Neural progenitor cell (in vitro differentiated cells): ENCODE measurements around the gene HLTF.
"Not testable (repeated sequence)": the region's sequence is repeated elsewhere in the genome, so short reads cannot be mapped to it uniquely, and the experiment has no call there.

Experiments used
- EZH2 ChIP-seq: fragments of 200-600 bp; sonication (generic); IDR thresholded peaks from 2 replicates; pipeline ENCODE4 v1.6.1; 2017; ENCODE audit warnings: antibody characterized with exemption, mild to moderate bottlenecking, moderate library complexity
- EZH2phosphoT487 ChIP-seq: fragments of 200-600 bp; sonication (generic); IDR thresholded peaks from 2 replicates; pipeline ENCODE4 v1.6.1; 2017; ENCODE audit warnings: antibody characterized with exemption
- TF ChIP-seq, protein P1 (sequence below): fragments of 200-600 bp; sonication (generic); IDR thresholded peaks from 2 replicates; pipeline ENCODE4 v1.5.1; 2017; ENCODE audit warnings: antibody characterized with exemption, mild to moderate bottlenecking

- TF ChIP-seq, protein P1, sequence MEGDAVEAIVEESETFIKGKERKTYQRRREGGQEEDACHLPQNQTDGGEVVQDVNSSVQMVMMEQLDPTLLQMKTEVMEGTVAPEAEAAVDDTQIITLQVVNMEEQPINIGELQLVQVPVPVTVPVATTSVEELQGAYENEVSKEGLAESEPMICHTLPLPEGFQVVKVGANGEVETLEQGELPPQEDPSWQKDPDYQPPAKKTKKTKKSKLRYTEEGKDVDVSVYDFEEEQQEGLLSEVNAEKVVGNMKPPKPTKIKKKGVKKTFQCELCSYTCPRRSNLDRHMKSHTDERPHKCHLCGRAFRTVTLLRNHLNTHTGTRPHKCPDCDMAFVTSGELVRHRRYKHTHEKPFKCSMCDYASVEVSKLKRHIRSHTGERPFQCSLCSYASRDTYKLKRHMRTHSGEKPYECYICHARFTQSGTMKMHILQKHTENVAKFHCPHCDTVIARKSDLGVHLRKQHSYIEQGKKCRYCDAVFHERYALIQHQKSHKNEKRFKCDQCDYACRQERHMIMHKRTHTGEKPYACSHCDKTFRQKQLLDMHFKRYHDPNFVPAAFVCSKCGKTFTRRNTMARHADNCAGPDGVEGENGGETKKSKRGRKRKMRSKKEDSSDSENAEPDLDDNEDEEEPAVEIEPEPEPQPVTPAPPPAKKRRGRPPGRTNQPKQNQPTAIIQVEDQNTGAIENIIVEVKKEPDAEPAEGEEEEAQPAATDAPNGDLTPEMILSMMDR: not testable (repeated sequence)
- not testable (repeated sequence) for TF ChIP-seq EZH2phosphoT487, EZH2
Observed at GRCh38 chr3:149097987-149098386, 11.7 kb upstream of the HLTF start.
